Spleen (tissue), 7 donors: ENCODE results near the gene SELENOS.

Experiments
- CTCF ChIP-seq, 11 experiments: fragments of 200-600 bp in 7 of 11; fragments of 450-650 bp in 4 of 11; sonication (generic) in 4 of 11; IDR thresholded peaks in 8 of 11; conservative IDR thresholded peaks in 3 of 11; 1 replicate in 7 of 11; 2 replicates in 4 of 11; pipeline versions ENCODE4 v1.4.0 to v1.8.0; 2016 to 2021; ENCODE audit warnings: antibody characterized with exemption in 11 of 11, inconsistent platforms in 4 of 11, mild to moderate bottlenecking in 1 of 11
- POLR2A ChIP-seq, 3 donors: fragments of 450-650 bp; IDR thresholded peaks; one replicate each; pipeline ENCODE4 v1.5.1; 2017; ENCODE audit warnings: antibody characterized with exemption in 3 of 3, mild to moderate bottlenecking in 1 of 3
- POLR2AphosphoS5 ChIP-seq, 3 donors: sonication (generic); formaldehyde crosslinking; IDR thresholded peaks; one replicate each; pipeline ENCODE4 v1.5.1; 2017; ENCODE audit warnings: antibody characterized with exemption in 3 of 3
- donor health status: DM: no; HTN: no; CAD: no; lungs with moderate emphysema.
- donor health status: DM: no; HTN: no; CAD: no.
- donor health status: DM: no; HTN: no; CAD: no.

GRCh38 chr15:101255615-101256241 lies 21.6 kb downstream of the SELENOS start:
- TF ChIP-seq CTCF (IDR thresholded peaks at IDR 0.05 in 8 of 11, conservative IDR thresholded peaks at IDR 0.05 in 3 of 11): no peak
- TF ChIP-seq POLR2A (IDR thresholded peaks at IDR 0.05): no peak
- peak in 1 of 3 donors; percentile 62 for TF ChIP-seq POLR2AphosphoS5 (IDR thresholded peaks at IDR 0.05)
